ENCODE data around the gene TAF1B.

DNA sequence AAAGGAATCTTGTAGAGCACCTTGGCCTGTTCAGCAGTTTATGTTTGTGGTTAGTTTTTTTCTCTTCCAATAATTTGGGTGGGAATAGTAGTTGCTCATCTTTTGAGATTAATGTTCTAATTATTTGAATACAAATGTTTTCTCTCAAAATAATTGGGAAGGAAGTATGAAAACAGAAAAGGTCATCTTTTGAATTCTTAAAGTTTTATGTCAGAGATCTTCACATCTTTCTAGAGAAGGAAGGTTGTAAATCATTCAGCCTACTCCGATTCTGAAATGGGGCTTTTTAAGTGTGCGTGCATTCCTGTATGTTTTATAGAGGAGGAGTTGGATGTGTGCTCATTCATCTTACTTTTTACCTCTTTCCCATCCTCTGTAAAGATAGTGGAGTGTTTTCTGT is 137.2 kb downstream of the TAF1B start:
- no peak for TF ChIP-seq POLR2A (IDR thresholded peaks at IDR 0.05; ENCODE audit: low read length)
- no peak for TF ChIP-seq GATA1 (IDR thresholded peaks at IDR 0.05; ENCODE audit: low read depth, low read length)

Measured in erythroblast (primary cell).